DOHH2 (cell line): Measurements from ENCODE around the gene YES1.
"Not testable (repeated sequence)": the region's sequence is repeated elsewhere in the genome, so short reads cannot be mapped to it uniquely, and the experiment has no call there.

Experiments used
- H3F3A ChIP-seq: fragments of 200-600 bp; sonication (generic), shearing (Covaris generic); 2 replicates; pipeline ENCODE4 v1.6.0; 2016; ENCODE audit warnings: antibody characterized with exemption, mild to moderate bottlenecking; ENCODE audit not compliant: control insufficient read depth, insufficient read depth
- H3K27ac ChIP-seq: fragments of 200-600 bp; sonication (generic); 2 replicates; pipeline ENCODE4 v1.5.1; 2014; ENCODE audit warnings: low read depth, mild to moderate bottlenecking, low read length, moderate library complexity
- H3K27me3 ChIP-seq: fragments of 200-600 bp; sonication (generic); 2 replicates; pipeline ENCODE4 v1.6.1; 2014; ENCODE audit warnings: mild to moderate bottlenecking, low read length, mixed read lengths; ENCODE audit not compliant: control insufficient read depth
- H3K36me3 ChIP-seq: fragments of 200-600 bp; sonication (generic); 2 replicates; pipeline ENCODE4 v1.6.1; 2014; ENCODE audit warnings: mild to moderate bottlenecking, low read length, moderate library complexity, mixed read lengths; ENCODE audit not compliant: control insufficient read depth
- H3K4me1 ChIP-seq: fragments of 200-600 bp; sonication (generic); 2 replicates; pipeline ENCODE4 v1.6.1; 2014; ENCODE audit warnings: mild to moderate bottlenecking, low read length, mixed read lengths; ENCODE audit not compliant: control insufficient read depth
- H3K4me2 ChIP-seq: fragments of 200-600 bp; sonication (generic); 2 replicates; pipeline ENCODE4 v1.6.0; 2014; ENCODE audit warnings: mild to moderate bottlenecking, low read length, moderate library complexity
- H3K4me3 ChIP-seq: fragments of 200-600 bp; sonication (generic); 2 replicates; pipeline ENCODE4 v1.5.1; 2014; ENCODE audit warnings: mild to moderate bottlenecking, low read length, mixed read lengths
- H3K79me2 ChIP-seq: fragments of 200-600 bp; sonication (generic); 2 replicates; pipeline ENCODE4 v1.6.1; 2014; ENCODE audit warnings: mild to moderate bottlenecking, low read length, mixed read lengths; ENCODE audit not compliant: control insufficient read depth
- H3K9me2 ChIP-seq: fragments of 200-600 bp; sonication (generic); replicated peaks from 2 replicates; pipeline ENCODE4 v1.6.1; 2014; ENCODE audit warnings: mild to moderate bottlenecking, low read length, mixed read lengths; ENCODE audit not compliant: control insufficient read depth
- H3K9me3 ChIP-seq: fragments of 200-600 bp; sonication (generic); 2 replicates; pipeline ENCODE4 v1.6.1; 2014; ENCODE audit warnings: antibody characterized with exemption, low read length, mixed read lengths; ENCODE audit not compliant: control insufficient read depth, insufficient read depth
- H4K20me1 ChIP-seq: fragments of 200-600 bp; sonication (generic); 2 replicates; pipeline ENCODE4 v1.6.0; 2014; ENCODE audit warnings: low read depth, mild to moderate bottlenecking, antibody characterized with exemption, low read length, moderate library complexity; ENCODE audit not compliant: control insufficient read depth, insufficient read depth
- CTCF ChIP-seq: fragments of 200-600 bp; sonication (generic); IDR thresholded peaks from one replicate; pipeline ENCODE4 v1.5.1; 2014; ENCODE audit warnings: antibody characterized with exemption, mild to moderate bottlenecking, low read depth, low read length; ENCODE audit not compliant: poor library complexity, severe bottlenecking
- EZH2phosphoT487 ChIP-seq: fragments of 200-600 bp; sonication (generic); IDR thresholded peaks from 2 replicates; pipeline ENCODE4 v1.6.1; 2017; ENCODE audit warnings: borderline replicate concordance, mild to moderate bottlenecking, antibody characterized with exemption, low read length, moderate library complexity, mixed read lengths

The YES1 gene

GRCh38 chr18:799943-800342, 12.1 kb downstream of the YES1 start:
- Histone ChIP-seq H3K4me1 (no peaks in the 10 kb centered on the region), H3K4me2 (no peak overlapping the region), H3K79me2 (no peaks in the 10 kb centered on the region), H3K4me3 (no peak overlapping the region), H3K27me3 (no peaks in the 10 kb centered on the region; the same call in 1 of the 2 replicates), H3K9me3 (no peaks in the 10 kb centered on the region), H4K20me1 (no peaks in the 10 kb centered on the region), H3F3A (no peaks in the 10 kb centered on the region), H3K27ac (no peak overlapping the region), H3K9me2 (no peaks in the 10 kb centered on the region), H3K36me3 (no peaks in the 10 kb centered on the region)
- TF ChIP-seq EZH2phosphoT487 (no peak), CTCF (no peak)

- not testable (repeated sequence) for H3K4me2 ChIP-seq, H3K4me1 ChIP-seq, H3K27me3 ChIP-seq, H3K9me2 ChIP-seq, H3K36me3 ChIP-seq, H3F3A ChIP-seq, H3K4me3 ChIP-seq, H3K79me2 ChIP-seq, H4K20me1 ChIP-seq, H3K9me3 ChIP-seq, H3K27ac ChIP-seq
Measured at GRCh38 chr18:795383-795782, 16.7 kb downstream of the YES1 start.

GRCh38 chr18:789397-789796, 22.6 kb downstream of the YES1 start:
- no peak overlapping the region for H3K4me3 ChIP-seq
- no peak overlapping the region for H3K27ac ChIP-seq
- H3K4me1 ChIP-seq = no peaks in the 10 kb centered on the region
- no peaks in the 10 kb centered on the region for H3K9me2 ChIP-seq
- H3K4me2 ChIP-seq = no peak overlapping the region
- no peaks in the 10 kb centered on the region; the same call in 1 of the 2 replicates for H3K27me3 ChIP-seq
- TF ChIP-seq CTCF = no peak
- no peak for TF ChIP-seq EZH2phosphoT487
- no peaks in the 10 kb centered on the region for H3F3A ChIP-seq
- no peaks in the 10 kb centered on the region for H4K20me1 ChIP-seq
- no peaks in the 10 kb centered on the region for H3K79me2 ChIP-seq
- H3K36me3 ChIP-seq = no peaks in the 10 kb centered on the region
- H3K9me3 ChIP-seq = no peaks in the 10 kb centered on the region

- no peaks in the 10 kb centered on the region for H3K9me3 ChIP-seq
- no peak for TF ChIP-seq CTCF
- TF ChIP-seq EZH2phosphoT487 = no peak
- no peaks in the 10 kb centered on the region for H3K36me3 ChIP-seq
- H3K27ac ChIP-seq = no peak overlapping the region
- H4K20me1 ChIP-seq = no peaks in the 10 kb centered on the region
- no peaks in the 10 kb centered on the region for H3K79me2 ChIP-seq
- H3K9me2 ChIP-seq = no peaks in the 10 kb centered on the region
- H3K4me1 ChIP-seq = no peaks in the 10 kb centered on the region
- H3K4me2 ChIP-seq = no peak overlapping the region
- H3K4me3 ChIP-seq = no peak overlapping the region
- no peaks in the 10 kb centered on the region for H3F3A ChIP-seq
- H3K27me3 ChIP-seq = no peaks in the 10 kb centered on the region; the same call in 1 of the 2 replicates
Measured at GRCh38 chr18:785242-785641, 26.8 kb downstream of the YES1 start.
